PC-9 (cell line): ENCODE results near the gene GLRA1. TPM values are rescaled to one million over a fixed set of nuclear protein-coding genes. Genes with fewer than 3 reads are reported as not detected.
"Not testable (repeated sequence)": the region's sequence is repeated elsewhere in the genome, so short reads cannot be mapped to it uniquely, and the experiment has no call there.

Experiments
- BruUV-seq: library from RNA; stranded (reverse); fragments of 400-500 nt; replicated peaks from 2 replicates; lab custom pipeline; 2021; lab: Mats Ljungman, UMichigan
- CTCF ChIA-PET: fragments of 300-600 bp; sonication (Branson Sonifier 250); formaldehyde crosslinking; loops from one replicate; lab custom pipeline; 2022; ENCODE audit warnings: antibody characterized with exemption; lab: Charles Lee
- POLR2A ChIA-PET: fragments of 300-600 bp; sonication (Branson Sonifier 250); formaldehyde crosslinking; loops from one replicate; lab custom pipeline; 2022; ENCODE audit warnings: antibody characterized with exemption; ENCODE audit not compliant: unreplicated experiment; lab: Charles Lee
- DNase-seq, 2 experiments: peaks; one replicate each; pipeline versions ENCODE4 v3.0.0 to v3.0.0-alpha.2; 2015 to 2022; ENCODE audit warnings: mixed read lengths in 1 of 2
- H2AFZ ChIP-seq: fragments of 200-600 bp; sonication (generic); 2 replicates; pipeline ENCODE4 v1.8.1; 2017; ENCODE audit warnings: antibody characterized with exemption
- H3F3A ChIP-seq: fragments of 200-600 bp; sonication (generic); 2 replicates; pipeline ENCODE4 v1.8.1; 2017; ENCODE audit warnings: antibody characterized with exemption, mild to moderate bottlenecking, low read depth; ENCODE audit not compliant: insufficient read depth
- H3K27ac ChIP-seq: fragments of 200-600 bp; sonication (generic); 2 replicates; pipeline ENCODE4 v1.6.1; 2016; ENCODE audit warnings: mixed run types
- H3K27me3 ChIP-seq: fragments of 200-600 bp; sonication (generic); 2 replicates; pipeline ENCODE4 v1.6.1; 2016; ENCODE audit warnings: low read depth, mixed run types; ENCODE audit not compliant: insufficient read depth
- H3K36me3 ChIP-seq: fragments of 200-600 bp; sonication (generic); 2 replicates; pipeline ENCODE4 v1.6.1; 2016; ENCODE audit warnings: low read depth, mixed run types
- H3K4me1 ChIP-seq: fragments of 200-600 bp; sonication (generic); replicated peaks from 2 replicates; pipeline ENCODE4 v1.6.1; 2016; ENCODE audit warnings: mixed run types; ENCODE audit not compliant: insufficient read depth
- H3K4me2 ChIP-seq: fragments of 200-600 bp; sonication (generic); 2 replicates; pipeline ENCODE4 v1.6.1; 2017; ENCODE audit warnings: mixed run types
- H3K4me3 ChIP-seq: fragments of 200-600 bp; sonication (generic); 2 replicates; pipeline ENCODE4 v1.6.1; 2016; ENCODE audit warnings: mixed run types
- H3K79me2 ChIP-seq: fragments of 200-600 bp; sonication (generic); 2 replicates; pipeline ENCODE4 v1.6.1; 2017; ENCODE audit warnings: low read depth, mixed run types
- H3K9me2 ChIP-seq: fragments of 200-600 bp; sonication (generic); 2 replicates; pipeline ENCODE4 v1.8.1; 2017; ENCODE audit warnings: mild to moderate bottlenecking; ENCODE audit not compliant: insufficient read depth
- H3K9me3 ChIP-seq: fragments of 200-600 bp; sonication (generic); 2 replicates; pipeline ENCODE4 v1.8.1; 2016; ENCODE audit warnings: low read depth; ENCODE audit not compliant: insufficient read depth
- H4K20me1 ChIP-seq: fragments of 200-600 bp; sonication (generic); 2 replicates; pipeline ENCODE4 v1.8.1; 2017; ENCODE audit not compliant: insufficient read depth
- CTCF ChIP-seq: fragments of 200-600 bp; sonication (generic); conservative IDR thresholded peaks from 2 replicates; pipeline ENCODE4 v1.6.1; 2017; ENCODE audit warnings: mixed run types, antibody characterized with exemption, mild to moderate bottlenecking, moderate library complexity
- EZH2 ChIP-seq: fragments of 200-600 bp; sonication (generic); IDR thresholded peaks from 2 replicates; pipeline ENCODE4 v1.8.0; 2017; ENCODE audit warnings: antibody characterized with exemption, low read depth
- intact Hi-C: fragments of 100-400 bp; cut with micrococcal nuclease; formaldehyde crosslinking; loops from one replicate; pipeline ENCODE4 v1.10.0; 2022; ENCODE audit not compliant: unreplicated experiment
- total RNA-seq: library from RNA; stranded (reverse); gene quantifications from 2 replicates; pipeline ENCODE4 v1.2.3, GENCODE V29; 2021

GLRA1 gene
- total RNA-seq, 1 experiment from 2014 or later, result not detected

GRCh38 chr5:151846765-151847164, 77.9 kb downstream of the GLRA1 start:
- POLR2A ChIA-PET, result no interaction called here
- Histone ChIP-seq H3K27me3 (peaks cover 10% of the 10 kb centered on the region; the same call in 1 of the 2 replicates), H3K27ac (no peak overlapping the region), H4K20me1 (no peaks in the 10 kb centered on the region), H3K4me3 (no peak overlapping the region), H3F3A (no peaks in the 10 kb centered on the region), H3K36me3 (no peaks in the 10 kb centered on the region), H3K4me2 (no peak overlapping the region), H2AFZ (no peak overlapping the region), H3K79me2 (no peaks in the 10 kb centered on the region), H3K9me3 (no peaks in the 10 kb centered on the region), H3K9me2 (no peaks in the 10 kb centered on the region; the same call in 1 of the 2 replicates), H3K4me1 (no peaks in the 10 kb centered on the region)
- intact Hi-C loops, result no loop called here
- TF ChIP-seq CTCF (no peak), EZH2 (no peak)
- no TSS peak for BruUV-seq
- no peak for DNase-seq
- CTCF ChIA-PET, result no interaction called here

- H3K27me3 ChIP-seq, CTCF ChIA-PET: not testable (repeated sequence)
Observed at GRCh38 chr5:151832843-151833242, 91.8 kb downstream of the GLRA1 start.

GRCh38 chr5:151829370-151829769, 95.3 kb downstream of the GLRA1 start:
- Histone ChIP-seq H3K27ac (no peak overlapping the region), H4K20me1 (no peaks in the 10 kb centered on the region), H3K27me3 (no peaks in the 10 kb centered on the region), H3K4me2 (no peak overlapping the region), H3K9me2 (no peaks in the 10 kb centered on the region), H3K9me3 (peaks cover 22% of the 10 kb centered on the region; the same call in 1 of the 2 replicates), H3K79me2 (no peaks in the 10 kb centered on the region), H3F3A (no peaks in the 10 kb centered on the region), H3K4me1 (no peaks in the 10 kb centered on the region), H3K36me3 (no peaks in the 10 kb centered on the region), H3K4me3 (no peak overlapping the region), H2AFZ (no peak overlapping the region)
- DNase-seq, result no peak
- BruUV-seq, result no TSS peak
- intact Hi-C loops, result loop anchor here (5.0 kb wide), 3 partner anchors 313 to 518 kb away; no protein-coding TSS in a partner anchor
- TF ChIP-seq CTCF (no peak), EZH2 (no peak)
- POLR2A ChIA-PET, result no interaction called here
- CTCF ChIA-PET, result interaction anchor here (0.5 kb wide), 1 partner anchor 454 kb away, joined by 3 read pairs; no protein-coding TSS in a partner anchor

More at GRCh38 chr5:151832843-151833242, 91.8 kb downstream of the GLRA1 start:
- H3K79me2 ChIP-seq, H3K9me2 ChIP-seq, H3K4me2 ChIP-seq, H4K20me1 ChIP-seq, DNase-seq, H3K27ac ChIP-seq, H3K36me3 ChIP-seq, H2AFZ ChIP-seq, H3K4me3 ChIP-seq, H3K4me1 ChIP-seq, intact Hi-C loops, H3F3A ChIP-seq, BruUV-seq: not testable (repeated sequence)
- peaks cover 40% of the 10 kb centered on the region for H3K9me3 ChIP-seq
- POLR2A ChIA-PET, result interaction anchor here (0.7 kb wide), 1 partner anchor 234 kb away, joined by 3 read pairs; no protein-coding TSS in a partner anchor
